BLaER1 treated with 17β-estradiol and CSF1 and Interleukin-3, amounts not matched to agents 10 nM and 100 nM (cell line): ENCODE data around the gene PRDM16.
A peak's percentile ranks its signal among the peaks of the same experiment; 100 is the strongest.

ENCODE experiments used
- H3K27ac ChIP-seq, 11 experiments: shearing (Covaris generic); formaldehyde crosslinking; 2 replicates each; pipeline ENCODE4 v1.8.1; 2022
- H3K27me3 ChIP-seq, 11 experiments: shearing (Covaris generic); formaldehyde crosslinking; 2 replicates each; pipeline ENCODE4 v1.8.1; 2022
- H3K36me3 ChIP-seq, 11 experiments: shearing (Covaris generic); formaldehyde crosslinking; 2 replicates each; pipeline ENCODE4 v1.8.1; 2022
- H3K4me1 ChIP-seq, 10 experiments: shearing (Covaris generic); formaldehyde crosslinking; 2 replicates each; pipeline ENCODE4 v1.8.1; 2022
- H3K4me2 ChIP-seq, 11 experiments: shearing (Covaris generic); formaldehyde crosslinking; 2 replicates each; pipeline ENCODE4 v1.8.1; 2022
- H3K4me3 ChIP-seq, 10 experiments: shearing (Covaris generic); formaldehyde crosslinking; 2 replicates each; pipeline ENCODE4 v1.8.1; 2022
- H3K9ac ChIP-seq, 11 experiments: shearing (Covaris generic); formaldehyde crosslinking; 2 replicates each; pipeline ENCODE4 v1.8.1; 2022
- H3K9me3 ChIP-seq, 11 experiments: shearing (Covaris generic); formaldehyde crosslinking; replicated peaks in 1 of 11; 2 replicates each; pipeline ENCODE4 v1.8.1; 2022
- H4K20me1 ChIP-seq, 11 experiments: shearing (Covaris generic); formaldehyde crosslinking; 2 replicates each; pipeline ENCODE4 v1.8.1; 2022
- Cebpa-rat ChIP-seq, 11 experiments: shearing (Covaris generic); IDR thresholded peaks; 2 replicates each; pipeline ENCODE4 v1.8.1; 2022

PRDM16 gene

DNA sequence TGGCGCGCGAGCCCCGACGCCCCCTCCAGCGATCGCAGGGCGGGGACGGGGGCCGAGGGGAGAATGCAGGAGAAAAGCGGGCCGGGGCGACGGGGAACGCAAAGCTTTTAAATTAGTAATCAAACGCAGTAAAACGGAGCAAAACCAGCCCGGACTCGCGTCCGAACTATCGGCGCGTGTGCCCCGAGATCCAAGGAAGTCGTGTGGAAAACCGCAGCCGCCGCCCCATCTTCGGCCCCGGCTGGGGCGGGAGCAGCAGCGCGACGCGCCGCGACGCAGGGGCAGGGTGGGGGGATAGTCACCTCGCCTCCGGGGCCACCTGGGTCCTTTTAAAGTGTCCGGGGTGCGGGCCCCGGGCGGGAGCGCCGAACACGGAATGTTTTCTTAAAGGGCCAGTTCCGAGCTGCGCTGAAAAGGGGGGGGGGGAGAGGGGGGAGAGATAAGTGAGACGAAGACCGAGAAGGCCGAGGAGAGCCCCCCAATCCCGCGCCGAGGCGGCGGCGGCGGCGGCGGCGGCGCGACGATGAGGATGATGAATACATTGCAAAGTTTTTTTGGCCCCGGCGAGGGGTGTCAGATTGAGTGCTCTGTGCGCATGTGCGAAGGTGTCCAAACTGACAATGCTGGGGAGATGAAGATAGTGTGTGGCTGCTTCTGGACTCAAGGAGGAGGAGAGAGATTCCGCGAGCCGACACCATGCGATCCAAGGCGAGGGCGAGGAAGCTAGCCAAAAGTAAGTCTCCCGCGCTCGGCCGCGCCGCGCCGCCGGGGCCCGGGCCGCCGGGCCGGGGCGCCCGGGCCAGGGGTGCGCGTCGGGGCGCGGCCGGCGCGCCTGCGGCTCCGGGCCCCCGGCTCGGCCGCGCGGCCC, at the start of gene PRDM16:
Gene PRDM16 (plus strand): TSS at position 640 of the 868 bp plus-strand sequence. CDS start 57 bp downstream, at position 697.
- peaks cover 96 to 100% (median 99%) of the 10 kb centered on the region in 11 experiments for H3K27me3 ChIP-seq
- H3K36me3 ChIP-seq: no peaks in the 10 kb centered on the region
- peak within 1 kb of the TSS; percentile 87 to 99 (median 97) for H3K4me2 ChIP-seq
- H3K9me3 ChIP-seq: no peaks in the 10 kb centered on the region
- H4K20me1 ChIP-seq: peaks cover 0 to 90% (median 65%) of the 10 kb centered on the region in 11 experiments; a peak in 17 of 22 replicates
- peak within 1 kb of the TSS in 10 of 11 experiments; percentile 1 to 76 (median 61); a peak in 19 of 22 replicates for H3K9ac ChIP-seq
- no peak within 1 kb of the TSS for H3K27ac ChIP-seq
- peaks cover 0 to 14% (median 6%) of the 10 kb centered on the region in 10 experiments; a peak in 12 of 20 replicates for H3K4me1 ChIP-seq
- peak within 1 kb of the TSS; percentile 53 to 81 (median 69) for H3K4me3 ChIP-seq
- no peak for TF ChIP-seq Cebpa-rat (IDR thresholded peaks at IDR 0.05)

DNA sequence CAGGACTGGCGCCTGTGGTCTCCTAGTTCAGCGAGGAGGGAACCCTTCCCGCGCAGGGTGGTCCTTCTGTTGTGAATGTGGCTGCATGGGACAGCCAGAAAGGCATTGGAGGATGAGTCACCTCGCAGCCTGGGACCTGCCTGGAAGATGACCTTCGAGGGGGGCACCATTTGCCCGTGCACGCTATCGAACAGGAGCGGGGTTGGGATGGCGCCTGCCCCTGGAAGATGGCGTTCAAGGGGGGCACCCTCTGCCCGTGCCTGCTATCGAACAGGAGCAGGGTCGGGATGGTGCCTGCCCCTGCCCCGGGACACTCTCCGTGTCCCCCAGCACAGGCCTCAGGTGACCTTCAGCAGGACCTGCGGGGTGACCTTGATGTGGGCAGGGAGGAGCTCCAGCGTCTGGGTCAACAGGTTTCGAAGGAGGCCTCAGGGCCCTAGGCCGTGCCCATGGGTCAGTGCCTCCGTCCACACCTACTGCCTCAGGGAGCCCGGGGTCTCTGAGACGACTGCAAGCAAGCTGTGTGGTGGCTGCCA, 49.4 kb upstream of the PRDM16 start:
- Histone ChIP-seq H3K9me3 (no peaks in the 10 kb centered on the region), H3K9ac (no peak overlapping the region), H3K4me1 (no peaks in the 10 kb centered on the region), H3K4me2 (no peak overlapping the region), H3K36me3 (no peaks in the 10 kb centered on the region), H3K4me3 (no peak overlapping the region), H3K27me3 (peaks cover 0 to 41% (median 16%) of the 10 kb centered on the region in 11 experiments; a peak in 13 of 22 replicates), H3K27ac (no peak overlapping the region), H4K20me1 (peaks cover 0 to 32% (median 0%) of the 10 kb centered on the region in 11 experiments; a peak in 8 of 22 replicates)
- TF ChIP-seq Cebpa-rat (IDR thresholded peaks at IDR 0.05): no peak

DNA sequence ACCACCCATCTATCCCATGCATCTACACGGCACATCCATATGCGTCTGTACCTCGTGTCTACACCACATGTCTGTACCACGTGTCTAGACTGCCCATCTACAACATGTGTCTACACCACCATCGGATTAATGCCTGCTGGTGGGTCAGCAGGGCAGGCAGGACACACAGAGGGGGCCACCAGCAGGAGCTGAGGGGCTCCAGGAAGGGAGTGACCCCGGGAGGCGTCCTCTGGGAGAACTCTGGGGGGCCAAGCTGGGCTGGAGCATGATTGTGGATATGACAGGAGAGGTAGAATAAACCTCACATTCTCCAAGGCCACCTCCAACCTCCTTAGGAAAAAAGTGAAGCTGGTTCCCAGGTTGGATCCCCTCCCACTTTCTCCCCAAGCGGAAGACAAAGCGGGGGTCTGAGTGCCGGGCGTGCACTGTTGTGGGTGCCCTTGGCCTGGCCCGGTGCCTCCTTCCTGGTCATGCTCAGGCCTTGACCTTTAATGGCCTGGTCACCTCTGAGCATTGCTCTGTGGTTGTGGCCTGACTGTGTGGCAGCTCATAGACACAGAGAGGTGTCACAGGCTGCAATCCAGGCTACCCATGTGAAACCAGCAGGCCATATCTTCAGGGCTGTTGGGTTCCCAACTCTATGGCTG, 48.6 kb upstream of the PRDM16 start:
- Histone ChIP-seq H3K4me2 (no peak overlapping the region), H3K27ac (no peak overlapping the region), H3K4me1 (no peaks in the 10 kb centered on the region), H4K20me1 (peaks cover 0 to 24% (median 0%) of the 10 kb centered on the region in 11 experiments; a peak in 8 of 22 replicates), H3K36me3 (no peaks in the 10 kb centered on the region), H3K9me3 (no peaks in the 10 kb centered on the region), H3K9ac (no peak overlapping the region), H3K4me3 (no peak overlapping the region), H3K27me3 (peaks cover 0 to 35% (median 12%) of the 10 kb centered on the region in 11 experiments; a peak in 13 of 22 replicates)
- TF ChIP-seq Cebpa-rat (IDR thresholded peaks at IDR 0.05): no peak

DNA sequence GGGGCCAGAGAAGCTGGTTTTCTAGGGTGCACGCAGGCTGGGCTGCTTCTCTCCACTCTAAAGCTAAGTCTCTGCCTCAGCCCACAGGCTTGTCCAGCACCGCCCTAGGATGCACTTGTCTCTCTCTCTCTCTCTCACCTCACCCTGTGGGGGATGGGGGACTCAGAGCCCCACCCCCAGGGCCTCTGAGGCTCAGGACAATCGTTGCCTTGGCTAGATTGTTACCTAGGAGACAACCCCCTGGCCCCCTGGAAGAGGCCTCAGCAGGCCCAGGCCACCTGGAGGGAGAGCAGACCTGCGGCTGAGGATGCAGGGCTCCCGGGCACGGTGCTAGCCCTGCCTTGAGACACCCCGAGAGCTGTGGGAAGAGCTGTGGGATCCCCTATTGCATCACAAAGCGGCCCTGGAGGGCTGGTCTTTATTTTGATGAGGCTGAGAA, 47.8 kb upstream of the PRDM16 start, which contains the start of gene ACTRT2:
Gene ACTRT2 (plus strand): TSS at position 235 of the 439 bp plus-strand sequence. CDS start 220 bp downstream, outside the sequence.
- TF ChIP-seq Cebpa-rat (IDR thresholded peaks at IDR 0.05): no peak
- H3K4me3 ChIP-seq: no peak within 1 kb of the TSS
- H3K27me3 ChIP-seq: peaks cover 0 to 27% (median 9%) of the 10 kb centered on the region in 11 experiments; a peak in 12 of 22 replicates
- H3K9ac ChIP-seq: no peak within 1 kb of the TSS; a peak in 1 of 22 replicates
- H4K20me1 ChIP-seq: peaks cover 0 to 17% (median 0%) of the 10 kb centered on the region in 11 experiments; a peak in 7 of 22 replicates
- peaks cover 0 to under 1% (median 0%) of the 10 kb centered on the region in 11 experiments; a peak in 1 of 22 replicates for H3K9me3 ChIP-seq
- no peaks in the 10 kb centered on the region for H3K36me3 ChIP-seq
- no peak within 1 kb of the TSS for H3K4me2 ChIP-seq
- no peaks in the 10 kb centered on the region for H3K4me1 ChIP-seq
- no peak within 1 kb of the TSS for H3K27ac ChIP-seq

DNA sequence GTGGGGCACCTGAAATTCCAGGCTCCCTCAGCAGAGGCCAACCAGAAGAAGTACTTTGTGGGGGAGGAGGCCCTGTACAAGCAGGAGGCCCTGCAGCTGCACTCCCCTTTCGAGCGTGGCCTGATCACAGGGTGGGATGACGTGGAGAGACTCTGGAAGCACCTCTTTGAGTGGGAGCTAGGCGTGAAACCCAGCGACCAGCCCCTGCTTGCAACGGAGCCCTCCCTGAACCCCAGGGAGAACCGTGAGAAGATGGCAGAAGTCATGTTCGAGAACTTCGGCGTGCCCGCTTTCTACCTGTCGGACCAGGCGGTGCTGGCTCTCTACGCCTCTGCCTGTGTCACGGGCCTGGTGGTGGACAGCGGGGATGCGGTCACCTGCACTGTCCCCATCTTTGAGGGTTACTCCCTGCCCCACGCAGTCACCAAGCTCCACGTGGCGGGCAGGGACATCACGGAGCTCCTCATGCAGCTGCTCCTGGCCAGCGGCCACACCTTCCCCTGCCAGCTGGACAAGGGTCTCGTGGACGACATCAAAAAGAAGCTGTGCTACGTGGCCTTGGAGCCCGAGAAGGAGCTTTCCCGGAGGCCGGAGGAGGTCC, 47.1 kb upstream of the PRDM16 start:
- Histone ChIP-seq H3K27ac (no peak overlapping the region), H4K20me1 (peaks cover 0 to 17% (median 0%) of the 10 kb centered on the region in 11 experiments; a peak in 7 of 22 replicates), H3K4me1 (no peaks in the 10 kb centered on the region), H3K27me3 (peaks cover 0 to 31% (median 12%) of the 10 kb centered on the region in 11 experiments; a peak in 17 of 22 replicates), H3K9ac (no peak overlapping the region), H3K4me2 (no peak overlapping the region), H3K4me3 (no peak overlapping the region), H3K36me3 (no peaks in the 10 kb centered on the region), H3K9me3 (peaks cover 0 to 6% (median 0%) of the 10 kb centered on the region in 11 experiments; a peak in 1 of 22 replicates)
- TF ChIP-seq Cebpa-rat (IDR thresholded peaks at IDR 0.05): no peak

DNA sequence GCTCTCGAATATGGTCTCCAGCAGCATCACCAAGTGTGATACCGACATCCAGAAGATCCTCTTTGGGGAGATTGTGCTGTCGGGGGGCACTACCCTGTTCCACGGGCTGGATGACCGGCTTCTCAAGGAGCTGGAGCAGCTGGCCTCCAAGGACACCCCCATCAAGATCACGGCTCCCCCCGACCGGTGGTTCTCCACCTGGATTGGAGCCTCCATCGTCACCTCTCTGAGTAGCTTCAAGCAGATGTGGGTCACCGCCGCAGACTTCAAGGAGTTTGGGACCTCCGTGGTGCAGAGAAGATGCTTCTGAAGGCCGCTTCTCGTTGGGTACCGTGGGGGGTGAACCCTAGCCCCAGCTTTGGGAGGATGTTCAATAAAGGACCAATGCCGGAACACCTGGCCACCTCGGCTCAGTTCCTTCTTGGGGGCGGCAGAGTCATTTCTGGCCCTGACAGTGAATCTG, 46.5 kb upstream of the PRDM16 start:
- Histone ChIP-seq H3K27ac (no peak overlapping the region), H3K9me3 (peaks cover 0 to 8% (median 0%) of the 10 kb centered on the region in 11 experiments; a peak in 1 of 22 replicates), H3K4me1 (no peaks in the 10 kb centered on the region), H3K4me2 (no peak overlapping the region), H4K20me1 (peaks cover 0 to 17% (median 0%) of the 10 kb centered on the region in 11 experiments; a peak in 7 of 22 replicates), H3K27me3 (peaks cover 6 to 31% (median 14%) of the 10 kb centered on the region in 11 experiments; a peak in 21 of 22 replicates), H3K9ac (no peak overlapping the region), H3K36me3 (no peaks in the 10 kb centered on the region), H3K4me3 (no peak overlapping the region)
- TF ChIP-seq Cebpa-rat (IDR thresholded peaks at IDR 0.05): no peak

DNA sequence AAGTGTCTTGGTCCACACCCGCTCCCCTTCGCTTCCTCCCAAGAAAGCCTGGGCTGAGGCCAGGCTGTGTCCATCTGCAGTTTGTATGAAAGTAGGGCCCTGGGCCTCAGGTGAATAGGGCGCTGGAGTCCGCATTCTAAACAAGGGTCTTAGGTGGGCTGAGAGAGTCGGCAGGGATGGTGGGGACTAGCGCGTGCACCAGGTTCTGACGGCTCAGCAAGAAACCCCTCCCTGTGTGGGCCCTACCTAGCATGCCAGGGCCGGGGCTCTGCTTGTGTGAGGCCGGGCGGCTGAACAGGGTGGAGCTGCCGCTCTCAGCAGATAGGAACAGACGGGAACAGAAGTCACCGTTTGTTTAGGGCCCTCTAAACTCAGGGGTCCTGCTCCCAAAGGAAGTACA, 46.0 kb upstream of the PRDM16 start:
- H3K9ac ChIP-seq: no peak overlapping the region
- TF ChIP-seq Cebpa-rat (IDR thresholded peaks at IDR 0.05): no peak
- H3K27ac ChIP-seq: no peak overlapping the region
- H3K36me3 ChIP-seq: no peaks in the 10 kb centered on the region
- H3K27me3 ChIP-seq: peaks cover 11 to 31% (median 17%) of the 10 kb centered on the region in 11 experiments
- H4K20me1 ChIP-seq: peaks cover 0 to 20% (median 0%) of the 10 kb centered on the region in 11 experiments; a peak in 7 of 22 replicates
- H3K4me1 ChIP-seq: no peaks in the 10 kb centered on the region; a peak in 1 of 20 replicates
- H3K4me2 ChIP-seq: no peak overlapping the region
- H3K4me3 ChIP-seq: no peak overlapping the region
- peaks cover 0 to 8% (median 0%) of the 10 kb centered on the region in 11 experiments; a peak in 1 of 22 replicates for H3K9me3 ChIP-seq

DNA sequence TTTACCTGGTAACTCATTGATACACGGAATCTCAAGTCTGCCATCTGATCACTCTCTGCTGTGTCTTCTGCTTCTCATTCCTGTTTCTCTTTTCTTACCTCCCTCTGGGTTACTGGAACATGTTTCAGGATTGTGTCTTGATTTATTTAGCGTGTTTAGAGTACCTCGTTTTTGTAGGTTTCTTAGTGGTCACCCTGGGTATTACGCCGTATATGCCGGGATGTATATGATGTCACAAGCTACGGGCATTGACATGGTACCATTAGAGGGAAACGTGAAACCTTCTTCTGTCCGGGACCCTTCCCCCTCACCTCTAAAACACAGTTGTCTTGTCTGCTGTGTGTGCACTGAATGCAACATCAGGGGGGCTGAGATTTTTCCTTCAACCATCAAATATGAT, 45.0 kb upstream of the PRDM16 start:
- no peak for TF ChIP-seq Cebpa-rat (IDR thresholded peaks at IDR 0.05)
- Histone ChIP-seq H3K27me3 (peaks cover 21 to 39% (median 27%) of the 10 kb centered on the region in 11 experiments), H3K4me2 (no peak overlapping the region), H3K9ac (no peak overlapping the region), H3K36me3 (no peaks in the 10 kb centered on the region), H3K27ac (no peak overlapping the region), H3K4me1 (peaks cover 0 to 9% (median 7%) of the 10 kb centered on the region in 10 experiments; a peak in 9 of 20 replicates), H3K4me3 (no peak overlapping the region), H3K9me3 (peaks cover 0 to 8% (median 0%) of the 10 kb centered on the region in 11 experiments; a peak in 1 of 22 replicates), H4K20me1 (peaks cover 0 to 30% (median 7%) of the 10 kb centered on the region in 11 experiments; a peak in 11 of 22 replicates)
